Activated T-cell treated with anti-CD3 and anti-CD28 coated beads, Interleukin-2, amount 50 U/mL, for 1 hour (primary cell): ENCODE measurements around the gene VEZT.
"Not testable (repeated sequence)": the region's sequence is repeated elsewhere in the genome, so short reads cannot be mapped to it uniquely, and the experiment has no call there.

Source experiments
- DNase-seq: peaks from one replicate; pipeline ENCODE4 v3.0.0-alpha.2; 2020

The VEZT gene

DNA sequence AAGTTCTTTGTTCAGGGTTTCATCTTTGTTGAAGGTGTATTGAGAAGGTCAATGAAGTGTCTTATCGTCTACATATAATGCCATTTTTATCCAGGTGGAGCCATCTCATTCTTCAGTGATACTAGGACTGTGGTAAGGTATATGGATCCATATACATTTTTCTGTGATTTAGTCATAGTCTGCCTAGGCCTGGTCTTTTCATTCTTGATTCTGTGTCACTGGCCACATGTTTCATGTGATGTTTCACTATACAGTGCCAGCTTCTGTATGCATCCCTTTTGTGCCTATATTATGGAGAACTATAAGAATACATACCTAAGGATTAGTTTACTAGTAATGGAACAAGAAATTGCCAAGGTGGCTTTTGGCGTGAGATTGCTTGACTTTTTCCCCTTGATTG lies 40.5 kb downstream of the VEZT start:
- DNase-seq = no peak

DNA sequence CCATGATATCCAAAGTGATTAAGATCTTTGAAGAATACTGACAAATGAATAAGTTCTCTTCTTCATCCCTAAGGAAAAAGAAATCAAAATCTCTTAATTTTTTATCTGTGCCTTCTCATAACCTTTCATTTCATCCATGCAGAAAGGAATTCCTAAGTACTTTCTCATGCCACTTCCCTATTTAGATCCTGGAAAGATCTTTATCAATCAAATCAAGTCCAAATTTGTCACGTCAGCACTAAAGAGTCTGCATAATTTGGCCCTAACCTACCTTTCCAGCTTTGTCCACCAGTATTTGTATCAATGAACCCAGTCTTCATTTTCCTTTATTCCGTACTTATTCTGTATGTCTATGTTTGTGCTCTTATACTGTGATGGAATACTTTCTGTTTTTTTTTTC lies 41.2 kb downstream of the VEZT start:
- no peak for DNase-seq

DNA sequence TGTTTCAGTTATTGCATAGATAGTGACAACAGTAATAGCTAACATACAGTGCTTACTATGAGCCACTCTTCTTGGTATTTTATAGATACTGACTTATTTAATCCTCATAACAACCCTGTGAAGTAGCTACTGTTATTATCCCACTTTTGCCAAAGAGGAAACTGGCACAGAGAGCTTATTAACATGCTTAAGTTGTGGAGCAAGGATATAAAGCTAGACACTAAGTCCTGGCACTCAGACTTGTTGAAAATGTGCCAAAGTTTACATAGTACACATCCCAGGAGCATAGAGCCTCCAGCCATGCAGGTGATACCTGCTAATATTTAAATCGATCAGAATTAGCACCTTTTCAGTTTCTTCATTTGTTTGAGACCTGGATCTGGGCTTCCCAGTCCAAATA lies 41.8 kb downstream of the VEZT start:
- no peak for DNase-seq

DNA sequence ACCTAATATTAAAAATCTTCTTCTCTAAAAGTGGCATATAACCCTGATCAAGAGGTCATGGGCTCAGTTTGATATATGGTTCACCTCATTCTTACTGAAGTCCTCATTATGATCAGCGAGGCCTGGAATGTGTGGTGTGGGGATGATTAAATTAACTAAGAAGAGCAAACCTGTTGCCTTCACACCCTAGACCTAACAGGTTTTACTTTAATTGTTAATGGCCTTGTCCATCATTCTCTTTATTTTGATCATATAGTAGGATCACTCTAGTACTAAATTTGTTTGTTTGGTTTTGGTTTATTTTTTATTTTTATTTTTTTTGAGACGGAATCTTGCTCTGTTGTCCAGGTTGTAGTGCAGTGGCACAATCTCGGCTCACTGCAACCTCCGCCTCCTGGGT lies 43.5 kb downstream of the VEZT start:
- DNase-seq = no peak

DNA sequence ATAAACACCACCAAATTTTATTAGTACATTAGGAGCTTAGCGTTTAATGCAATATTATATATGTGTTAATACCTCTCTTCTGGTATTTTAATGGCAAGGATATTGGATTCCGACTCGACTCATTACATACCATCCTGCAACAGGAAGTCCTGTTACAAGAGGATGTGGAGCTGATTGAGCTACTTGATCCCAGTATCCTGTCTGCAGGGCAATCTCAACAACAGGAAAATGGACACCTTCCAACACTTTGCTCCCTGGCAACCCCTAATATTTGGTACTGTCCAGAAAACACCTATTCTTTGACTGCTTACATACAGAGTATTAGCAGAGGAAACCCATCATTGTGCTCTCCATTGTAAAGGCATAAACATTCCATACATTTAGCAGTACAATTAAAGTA lies 45.2 kb downstream of the VEZT start:
- DNase-seq = no peak

DNA sequence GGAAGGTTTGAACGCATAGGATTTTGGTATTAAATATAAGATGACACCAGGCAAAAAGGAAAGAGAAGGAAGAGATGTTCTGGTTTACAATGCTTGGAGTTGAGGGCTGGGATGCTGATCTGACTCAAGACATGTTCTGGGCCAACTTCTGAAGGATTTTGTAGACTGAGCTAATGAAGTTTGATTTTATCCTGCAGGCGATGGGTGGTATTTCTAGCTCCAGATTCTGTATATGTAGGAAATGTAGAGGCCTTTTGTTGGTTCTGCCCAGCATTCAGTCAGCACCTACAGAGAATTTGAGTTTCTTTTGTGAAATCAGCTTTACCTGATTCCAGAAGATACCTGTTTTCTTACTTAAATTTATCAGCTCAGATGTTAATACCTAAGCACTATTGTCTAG lies 48.2 kb downstream of the VEZT start:
- no peak for DNase-seq

DNA sequence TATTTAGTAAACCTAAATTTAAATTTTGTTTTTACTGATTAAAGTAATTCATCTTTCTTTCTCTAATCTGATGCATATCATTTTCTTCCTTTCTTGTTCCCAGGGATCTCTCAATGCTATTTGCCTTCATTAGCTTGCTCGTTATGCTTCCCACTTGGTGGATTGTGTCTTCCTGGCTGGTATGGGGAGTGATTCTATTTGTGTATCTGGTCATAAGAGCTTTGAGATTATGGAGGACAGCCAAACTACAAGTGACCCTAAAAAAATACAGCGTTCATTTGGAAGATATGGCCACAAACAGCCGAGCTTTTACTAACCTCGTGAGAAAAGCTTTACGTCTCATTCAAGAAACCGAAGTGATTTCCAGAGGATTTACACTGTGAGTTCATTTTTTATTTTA lies 48.6 kb downstream of the VEZT start:
- no peak for DNase-seq

DNA sequence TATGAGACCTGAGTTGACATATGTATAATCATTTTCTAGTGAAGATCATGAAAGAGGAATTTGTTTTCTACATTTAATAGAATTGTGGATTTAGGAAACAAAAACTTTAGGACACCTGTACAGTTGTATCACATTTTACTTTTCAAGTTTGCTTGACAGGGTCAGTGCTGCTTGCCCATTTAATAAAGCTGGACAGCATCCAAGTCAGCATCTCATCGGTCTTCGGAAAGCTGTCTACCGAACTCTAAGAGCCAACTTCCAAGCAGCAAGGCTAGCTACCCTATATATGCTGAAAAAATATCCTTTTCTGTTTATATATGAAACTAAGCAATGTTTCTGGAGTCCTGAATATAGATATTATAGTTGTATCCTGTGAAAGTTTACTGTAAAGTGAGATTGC lies 52.3 kb downstream of the VEZT start:
- no peak for DNase-seq

DNA sequence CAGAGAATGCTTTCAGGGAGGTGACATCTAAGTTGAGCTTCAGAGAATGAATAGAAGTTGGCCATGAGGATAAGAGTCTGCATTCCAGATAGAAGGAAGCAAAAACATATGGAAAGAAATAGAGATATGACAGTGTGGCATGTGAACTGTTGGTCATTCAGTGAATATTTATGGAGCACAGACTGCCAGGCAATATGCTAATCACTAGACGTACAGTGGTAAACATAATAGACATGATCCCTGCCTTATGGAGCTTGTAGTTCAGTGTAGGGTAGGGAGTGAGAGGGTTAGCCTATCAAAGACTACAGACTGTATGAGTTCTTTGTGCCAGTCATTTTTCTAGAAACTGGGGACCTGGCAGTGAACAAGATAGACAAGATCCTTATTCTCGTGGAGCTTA lies 53.9 kb downstream of the VEZT start:
- no peak for DNase-seq

DNA sequence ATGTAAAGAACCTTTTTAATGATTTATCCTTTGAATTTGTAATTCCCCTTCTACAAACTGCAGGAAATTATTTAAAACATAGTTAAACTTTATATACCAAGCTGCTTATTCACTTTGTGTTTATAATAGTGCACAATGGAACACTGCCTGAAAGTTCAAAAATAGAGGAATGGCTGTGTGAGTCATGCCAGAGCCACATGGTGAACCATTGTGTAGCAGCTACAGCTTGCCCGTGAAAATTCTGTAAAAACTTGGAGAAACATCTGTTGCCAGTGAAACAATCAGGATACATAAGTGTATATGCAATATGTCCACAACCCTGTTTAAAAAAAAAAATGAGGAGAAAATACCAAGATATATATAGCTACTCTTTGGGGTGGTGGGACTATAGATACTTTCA lies 59.5 kb downstream of the VEZT start:
- no peak for DNase-seq

DNA sequence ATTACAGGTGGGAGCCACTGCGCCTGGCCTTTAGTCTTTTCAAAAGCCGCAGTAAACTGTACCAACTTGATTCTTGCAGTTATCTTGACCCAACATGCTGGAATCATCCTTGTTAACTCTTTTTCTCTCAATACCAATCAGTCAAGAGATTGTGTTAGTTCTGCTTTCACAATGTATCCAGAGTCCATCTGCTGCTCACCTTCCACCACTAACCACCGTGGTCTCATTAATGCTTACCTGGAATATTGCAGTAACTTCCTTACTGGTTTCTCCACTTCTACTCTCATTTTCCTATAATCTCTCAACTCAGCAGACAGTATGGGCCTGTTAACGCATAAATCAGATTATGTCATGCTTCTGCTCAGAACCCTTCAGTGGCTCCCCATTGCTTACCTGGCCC lies 62.2 kb downstream of the VEZT start:
- DNase-seq = no peak

DNA sequence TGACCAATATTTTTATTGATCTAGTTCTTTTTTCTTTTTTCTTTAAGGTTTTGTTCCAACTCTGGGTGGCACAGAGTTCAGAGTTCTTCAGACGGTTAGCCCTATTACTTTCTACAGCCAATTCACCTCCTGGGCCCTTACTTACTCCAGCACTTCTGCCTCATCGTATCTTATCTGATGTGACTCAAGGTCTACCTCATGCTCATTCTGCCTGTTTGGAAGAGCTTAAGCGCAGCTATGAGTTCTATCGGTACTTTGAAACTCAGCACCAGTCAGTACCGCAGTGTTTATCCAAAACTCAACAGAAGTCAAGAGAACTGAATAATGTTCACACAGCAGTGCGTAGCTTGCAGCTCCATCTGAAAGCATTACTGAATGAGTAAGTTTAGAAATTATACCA lies 64.7 kb downstream of the VEZT start:
- no peak for DNase-seq

DNA sequence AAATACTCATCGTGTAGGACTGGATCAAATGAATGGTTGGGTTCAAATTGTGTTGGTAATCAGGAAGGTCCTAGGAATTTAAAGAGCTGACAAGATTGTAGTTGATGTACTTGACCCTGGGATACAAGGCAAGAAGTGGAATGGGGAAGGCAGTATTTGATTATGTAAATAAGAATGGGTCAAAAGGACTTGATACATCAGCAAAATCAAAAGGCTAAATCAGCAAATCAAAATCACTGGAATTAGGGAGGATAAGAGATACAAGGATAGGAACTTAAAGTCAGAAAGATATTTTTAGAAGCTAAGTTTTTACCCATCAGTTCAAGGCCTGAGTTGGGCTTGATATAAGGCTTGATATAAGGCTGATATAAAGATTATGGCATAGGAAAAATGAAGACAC lies 65.8 kb downstream of the VEZT start:
- DNase-seq = no peak

DNA sequence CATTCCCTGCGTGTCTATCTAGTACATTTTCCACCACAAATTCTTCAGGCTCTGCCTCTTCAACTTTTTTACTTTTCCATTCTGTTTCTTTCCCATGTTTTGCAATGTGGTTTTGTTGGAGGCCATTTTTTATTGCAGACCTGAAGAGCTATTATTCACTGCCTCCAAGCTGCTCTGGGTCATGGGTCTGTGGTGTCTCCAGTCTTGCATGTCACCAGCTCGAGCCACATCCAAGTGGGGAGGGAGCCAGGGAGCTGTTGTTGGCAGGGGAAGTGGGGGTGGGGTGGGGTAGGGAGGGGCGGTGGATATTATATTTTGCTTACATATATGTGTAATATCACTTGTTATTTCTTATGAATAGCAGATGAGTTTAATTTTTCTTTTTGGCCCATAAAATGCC lies 69.1 kb downstream of the VEZT start:
- no peak for DNase-seq

DNA sequence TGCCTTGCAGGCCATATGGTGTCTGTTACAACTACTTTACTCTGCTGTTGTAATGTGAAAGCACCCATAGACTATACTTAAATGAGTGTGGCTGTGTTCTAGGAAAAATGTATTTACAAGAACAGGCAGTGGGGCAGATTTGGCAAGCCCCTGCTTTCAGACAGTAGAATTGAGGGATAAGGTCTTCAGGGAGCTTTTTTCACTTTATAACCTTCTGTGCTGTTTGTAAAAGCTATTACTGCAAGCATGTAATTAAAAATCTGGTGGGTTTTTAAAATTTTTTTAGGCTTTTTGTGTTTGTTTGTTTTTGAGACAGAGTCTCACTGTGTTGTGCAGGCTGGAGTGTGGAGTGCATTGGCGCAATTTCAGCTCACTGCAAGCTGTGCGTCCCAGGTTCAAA lies 73.9 kb downstream of the VEZT start:
- no peak for DNase-seq

DNA sequence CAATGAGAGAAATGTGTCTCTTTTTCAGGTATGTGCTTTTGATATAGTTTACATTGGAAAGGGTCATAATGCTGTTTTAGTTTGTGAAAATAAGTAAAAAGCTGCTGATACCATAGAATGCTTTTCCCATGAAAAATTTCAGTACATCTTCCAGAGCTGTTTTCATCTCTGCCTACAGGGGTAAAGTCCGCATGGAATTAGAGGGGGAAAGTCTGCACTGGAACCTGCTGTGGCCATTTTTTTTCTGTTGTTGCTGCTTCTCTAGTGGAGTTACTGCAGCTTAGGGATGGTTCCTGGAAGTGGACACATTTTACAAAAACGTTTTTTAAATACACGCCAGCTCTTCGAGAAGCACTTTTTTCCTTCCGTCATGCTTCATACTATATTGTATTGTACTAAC lies 81.3 kb downstream of the VEZT start:
- no peak for DNase-seq

DNA sequence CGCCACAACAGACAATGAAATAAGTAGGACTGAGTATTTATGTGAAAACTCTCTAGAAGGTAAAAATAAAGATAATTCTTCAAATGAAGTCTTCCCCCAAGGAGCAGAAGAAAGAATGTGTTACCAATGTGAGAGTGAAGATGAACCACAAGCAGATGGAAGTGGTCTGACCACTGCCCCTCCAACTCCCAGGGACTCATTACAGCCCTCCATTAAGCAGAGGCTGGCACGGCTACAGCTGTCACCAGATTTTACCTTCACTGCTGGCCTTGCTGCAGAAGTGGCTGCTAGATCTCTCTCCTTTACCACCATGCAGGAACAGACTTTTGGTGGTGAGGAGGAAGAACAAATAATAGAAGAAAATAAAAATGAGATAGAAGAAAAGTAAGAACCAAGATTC lies 82.7 kb downstream of the VEZT start:
- DNase-seq = no peak

DNA sequence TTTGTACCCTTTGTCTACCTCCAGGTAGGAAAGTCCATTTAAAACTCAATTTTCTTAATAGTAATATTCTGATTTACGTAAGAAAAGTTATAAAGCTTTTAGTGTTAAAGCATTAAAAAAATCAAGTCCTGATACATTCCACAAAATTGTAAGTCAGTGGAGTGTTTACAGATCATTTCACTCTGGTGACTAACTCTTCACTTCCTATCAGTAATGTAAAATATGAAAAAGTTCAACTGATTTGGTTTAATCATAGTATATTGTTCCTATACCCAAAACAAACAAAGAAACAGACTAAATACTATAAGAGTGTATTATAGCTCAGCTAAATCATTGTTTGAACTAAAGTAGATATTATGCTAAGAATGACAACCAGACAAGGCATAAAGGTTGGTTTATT lies 85.9 kb downstream of the VEZT start:
- DNase-seq = no peak

DNA sequence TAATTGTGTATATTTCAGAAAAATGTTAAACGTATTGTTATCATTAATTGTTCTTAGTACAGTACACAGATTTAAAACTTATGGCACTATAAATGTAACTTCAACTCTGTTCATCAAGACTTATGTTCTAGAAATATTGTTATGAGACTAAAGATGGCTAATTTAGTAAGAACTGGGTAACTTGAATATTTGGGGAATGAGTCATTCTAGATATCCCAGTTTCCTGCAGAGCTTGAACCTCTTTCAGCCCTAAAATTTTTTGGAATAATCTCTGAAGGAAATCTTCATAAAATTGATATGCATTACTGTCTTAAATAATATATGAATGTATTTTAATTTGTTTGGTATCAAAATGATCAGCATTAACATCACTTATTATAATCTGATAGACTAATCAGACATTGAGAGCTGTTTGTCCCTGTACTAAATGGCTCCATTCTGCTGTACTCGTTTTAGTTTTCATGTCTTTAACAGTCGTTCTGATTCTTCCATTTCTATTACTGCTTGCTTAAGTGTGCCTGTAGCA lies 87.1 kb downstream of the VEZT start:
- DNase-seq = no peak

DNA sequence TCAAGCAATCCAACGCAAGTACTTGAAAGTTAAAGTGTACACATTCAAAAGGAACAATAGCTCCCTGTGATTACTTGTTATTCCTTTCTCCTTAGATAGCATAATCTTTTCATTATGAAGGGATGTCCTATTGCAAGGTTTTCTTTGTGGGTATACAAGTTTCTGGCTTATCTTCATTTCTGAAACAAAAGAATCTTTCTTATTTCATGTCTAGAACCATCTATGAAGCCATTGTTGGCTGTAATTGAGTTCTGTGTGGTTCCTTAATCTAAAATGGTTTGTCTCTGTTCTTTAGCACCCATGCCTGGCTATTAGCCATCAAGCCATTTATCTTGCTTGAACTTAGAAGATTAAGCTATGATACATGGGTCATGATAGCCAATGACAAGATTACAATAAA lies 95.0 kb downstream of the VEZT start:
- no peak for DNase-seq

DNA sequence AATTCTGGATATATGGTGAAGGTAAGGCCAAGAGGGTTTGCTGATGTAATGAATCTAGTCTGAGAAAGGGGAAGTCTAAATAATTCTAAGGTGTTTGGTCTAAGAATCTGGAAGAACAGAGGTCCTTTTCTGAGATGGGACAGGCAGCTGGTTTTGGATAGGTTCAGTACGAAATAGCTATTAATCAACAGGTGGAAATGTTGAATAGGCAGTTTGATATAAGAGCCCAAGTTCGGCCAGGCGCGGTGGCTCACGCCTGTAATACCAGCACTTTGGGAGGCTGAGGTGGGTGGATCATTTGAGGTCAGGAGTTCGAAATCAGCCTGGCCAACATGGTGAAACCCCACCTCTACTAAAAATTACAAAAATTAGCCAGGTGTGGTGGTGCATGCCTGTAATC lies 97.1 kb downstream of the VEZT start:
- DNase-seq = not testable (repeated sequence)

DNA sequence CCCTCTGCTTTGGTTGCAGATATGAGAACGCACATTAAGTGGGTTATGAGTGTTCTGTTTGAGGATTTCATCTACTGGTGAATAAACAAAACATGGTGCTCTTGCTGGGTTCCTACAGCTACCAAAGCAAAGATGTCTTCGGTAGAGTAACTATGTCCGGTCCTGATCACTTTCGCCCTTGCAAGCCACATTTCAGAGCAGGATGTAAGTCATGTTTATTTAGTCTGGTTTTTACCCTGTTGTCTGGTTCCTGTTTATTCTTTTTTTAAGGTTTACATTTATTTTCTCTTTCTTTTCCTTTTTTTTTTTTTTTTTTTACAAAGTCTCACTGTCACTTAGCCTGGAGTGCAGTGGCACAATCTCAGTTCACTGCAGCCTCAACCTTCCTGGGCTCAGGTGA lies 99.2 kb downstream of the VEZT start:
- no peak for DNase-seq

DNA sequence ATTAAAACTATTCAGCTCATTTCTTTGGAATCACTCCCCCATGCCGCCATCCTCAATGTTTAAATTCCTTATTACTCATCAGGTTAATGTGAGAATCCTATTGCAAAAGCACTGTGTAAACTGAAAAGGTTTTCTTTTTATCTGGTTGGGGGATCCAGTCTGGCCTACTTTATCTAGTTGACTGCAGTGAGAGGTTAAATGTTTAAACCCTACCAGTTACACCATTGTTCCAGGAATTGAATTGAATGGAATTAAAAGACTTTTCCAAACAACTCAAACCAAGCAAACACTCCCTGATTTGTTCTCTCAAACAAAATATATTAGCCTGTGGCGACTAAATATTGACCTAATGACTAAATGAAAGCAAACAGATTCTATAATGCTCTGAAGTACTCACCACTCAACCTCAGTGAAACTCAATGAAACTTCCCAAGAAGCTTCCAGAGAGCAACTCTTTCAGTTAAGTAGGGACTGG lies 100.5 kb downstream of the VEZT start:
- DNase-seq = no peak

DNA sequence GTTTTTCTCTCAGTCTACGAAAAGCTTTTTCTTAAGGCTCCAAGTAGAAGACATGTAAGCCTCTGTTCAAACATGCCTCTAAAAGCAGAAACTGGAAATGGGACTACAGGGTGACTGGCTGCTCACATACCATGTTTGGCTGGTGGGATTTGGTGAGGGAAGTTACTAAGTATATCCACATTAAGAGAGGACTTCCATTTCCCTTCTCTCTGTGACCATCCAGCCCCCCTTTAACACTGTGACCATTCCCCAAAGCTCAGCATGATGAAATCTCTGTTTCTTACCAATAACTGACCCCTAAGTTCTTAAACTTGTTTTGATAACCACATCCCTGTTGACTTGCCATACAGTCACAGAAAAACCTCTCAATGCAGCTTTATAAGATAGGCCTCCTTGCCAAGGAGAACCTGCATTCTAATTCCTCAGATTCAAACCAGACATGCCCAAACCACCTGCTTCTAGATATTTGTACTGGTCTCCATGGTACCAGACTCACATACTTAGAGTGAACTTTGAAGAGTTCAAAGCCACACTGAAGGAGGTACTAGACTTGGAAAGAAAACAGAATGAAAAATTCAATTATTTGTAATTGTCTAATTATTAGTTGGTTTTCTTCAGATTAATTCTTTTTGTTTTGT lies 102.2 kb downstream of the VEZT start:
- DNase-seq = no peak

DNA sequence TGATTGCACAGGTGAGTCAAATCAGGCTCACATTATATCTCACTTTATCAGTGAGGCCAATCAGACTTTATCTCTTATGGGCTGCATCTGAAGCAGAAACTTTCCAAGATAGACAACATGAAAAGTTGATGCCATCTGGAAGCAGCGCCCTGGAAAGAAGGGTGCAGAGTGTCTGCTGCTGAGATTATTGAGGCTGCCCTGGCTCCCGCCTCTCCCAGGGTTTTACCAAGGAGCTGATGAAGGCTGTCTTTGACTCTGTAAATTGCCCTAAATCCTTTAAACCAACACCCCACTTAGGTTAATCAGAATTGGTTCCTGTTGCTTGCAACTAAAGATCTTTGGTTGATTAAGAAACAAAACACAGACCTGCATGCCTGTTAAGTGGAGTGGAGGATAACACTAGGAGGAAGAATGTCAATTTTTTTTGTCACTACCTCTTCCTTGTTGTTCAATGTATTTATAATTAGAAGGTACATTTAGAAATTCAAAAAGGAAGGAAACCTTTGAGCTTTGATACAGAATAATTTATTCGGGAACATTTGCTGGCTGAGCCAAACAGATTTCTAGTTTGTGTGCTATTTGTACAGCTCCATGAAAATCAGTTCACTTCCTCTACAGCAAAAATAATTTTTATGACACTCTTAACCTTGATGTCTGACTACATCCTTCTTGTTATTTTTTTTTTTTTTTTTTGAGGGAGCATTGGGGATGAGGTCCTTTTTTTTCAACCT lies 104.1 kb downstream of the VEZT start:
- DNase-seq = no peak
